Muscle layer of duodenum (tissue), 2 donors: ENCODE results near the gene ALS2.
"Not testable (repeated sequence)": the region's sequence is repeated elsewhere in the genome, so short reads cannot be mapped to it uniquely, and the experiment has no call there.

ENCODE experiments used
- H3K27ac ChIP-seq: one replicate; pipeline ENCODE4 v1.7.0; 2013; ENCODE audit warnings: mild to moderate bottlenecking, low read length
- H3K27me3 ChIP-seq: one replicate; pipeline ENCODE4 v1.7.0; 2013; ENCODE audit warnings: low read depth, mild to moderate bottlenecking, control low read depth, low read length
- H3K36me3 ChIP-seq, 2 donors: one replicate each; pipeline ENCODE4 v1.7.0; 2013; ENCODE audit warnings: low read length in 2 of 2, control low read depth in 1 of 2, mild to moderate bottlenecking in 1 of 2; ENCODE audit not compliant: insufficient read depth in 2 of 2, control insufficient read depth in 1 of 2
- H3K4me1 ChIP-seq, 2 donors: one replicate each; pipeline ENCODE4 v1.7.0; 2013; ENCODE audit warnings: low read length in 2 of 2, mild to moderate bottlenecking in 2 of 2, control low read depth in 1 of 2, moderate library complexity in 1 of 2; ENCODE audit not compliant: insufficient read depth in 2 of 2, control insufficient read depth in 1 of 2
- H3K4me3 ChIP-seq, 2 donors: one replicate each; pipeline ENCODE4 v1.7.0; 2013; ENCODE audit warnings: low read length in 2 of 2, low read depth in 1 of 2, mild to moderate bottlenecking in 1 of 2
- H3K9me3 ChIP-seq, 2 donors: one replicate each; pipeline ENCODE4 v1.7.0; 2013; ENCODE audit warnings: low read length in 2 of 2, control low read depth in 1 of 2, mild to moderate bottlenecking in 1 of 2; ENCODE audit not compliant: control insufficient read depth in 1 of 2
- donor health status: healthy.

ALS2 gene

DNA sequence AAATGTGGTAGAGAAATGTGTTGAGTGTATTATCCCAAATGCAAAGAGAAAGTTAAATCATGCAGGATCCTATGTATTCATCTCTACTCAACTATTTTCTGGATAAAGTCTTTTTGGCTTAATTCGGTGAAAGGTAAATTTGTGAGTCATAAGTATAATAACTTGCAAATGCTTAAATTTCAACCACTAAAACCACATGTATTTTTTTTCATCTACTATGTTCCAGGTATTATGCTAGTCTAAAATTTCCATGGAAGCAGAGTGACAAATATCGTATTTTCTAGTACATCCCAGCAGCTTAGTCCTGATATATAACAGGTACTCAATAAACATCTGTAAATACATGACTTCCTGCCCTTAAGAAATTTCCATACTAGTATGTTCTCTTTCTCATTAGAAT, 6.2 kb downstream of the ALS2 start:
- H3K4me1 ChIP-seq: peaks cover 3 to 4% of the 10 kb centered on the region in 2 donors
- H3K36me3 ChIP-seq: no peaks in the 10 kb centered on the region
- H3K4me3 ChIP-seq: no peak overlapping the region
- no peak overlapping the region for H3K27ac ChIP-seq
- H3K27me3 ChIP-seq: no peaks in the 10 kb centered on the region
- H3K9me3 ChIP-seq: no peaks in the 10 kb centered on the region

- Histone ChIP-seq H3K27ac (no peak overlapping the region), H3K27me3 (no peaks in the 10 kb centered on the region), H3K4me1 (peaks cover 0 to 4% of the 10 kb centered on the region in 2 donors), H3K9me3 (no peaks in the 10 kb centered on the region), H3K36me3 (no peaks in the 10 kb centered on the region), H3K4me3 (no peak overlapping the region)
These were observed 6.7 kb downstream of the ALS2 start for GRCh38 chr2:201773990-201774389.

- H3K27ac ChIP-seq: no peak overlapping the region
These were observed 10.9 kb downstream of the ALS2 start for GRCh38 chr2:201769666-201770373.

DNA sequence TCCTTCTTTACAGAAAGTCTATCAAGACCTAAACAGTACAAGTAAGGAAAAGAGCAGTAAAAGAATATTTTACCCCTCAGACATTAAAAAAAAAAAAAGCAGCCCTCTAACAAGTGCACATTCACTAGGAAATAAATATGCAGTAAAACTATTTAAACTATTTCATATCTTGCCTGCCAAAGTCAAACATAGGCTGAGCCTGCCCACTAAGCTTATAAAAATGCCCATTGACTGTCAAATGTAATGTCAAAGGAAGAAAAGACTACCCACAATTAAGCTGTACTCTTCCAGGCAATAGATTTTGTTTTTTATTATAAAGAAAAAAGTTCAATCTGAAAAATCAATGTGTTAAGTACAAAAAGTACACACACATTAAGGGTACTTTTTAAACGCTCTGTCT, 11.8 kb downstream of the ALS2 start:
- Histone ChIP-seq H3K4me3 (no peak overlapping the region), H3K4me1 (peaks cover 0 to 9% of the 10 kb centered on the region in 2 donors)

More at GRCh38 chr2:201769666-201770373, 10.9 kb downstream of the ALS2 start:
- H3K27me3 ChIP-seq: no peaks in the 10 kb centered on the region
- peaks cover 0 to 10% of the 10 kb centered on the region in 2 donors for H3K36me3 ChIP-seq
- no peaks in the 10 kb centered on the region for H3K9me3 ChIP-seq
- H3K4me3 ChIP-seq: no peak overlapping the region
- H3K4me1 ChIP-seq: peaks cover 0 to 9% of the 10 kb centered on the region in 2 donors

GRCh38 chr2:201765799-201766198, 14.9 kb downstream of the ALS2 start:
- Histone ChIP-seq H3K27me3 (no peaks in the 10 kb centered on the region), H3K9me3 (no peaks in the 10 kb centered on the region), H3K4me3 (no peak overlapping the region), H3K4me1 (peaks cover 0 to 9% of the 10 kb centered on the region in 2 donors), H3K36me3 (peaks cover 12 to 28% of the 10 kb centered on the region in 2 donors), H3K27ac (no peak overlapping the region)

More for the DNA sequence above, 11.8 kb downstream of the ALS2 start:
- peaks cover 0 to 10% of the 10 kb centered on the region in 2 donors for H3K36me3 ChIP-seq
- no peaks in the 10 kb centered on the region for H3K27me3 ChIP-seq
- H3K9me3 ChIP-seq: no peaks in the 10 kb centered on the region
- H3K27ac ChIP-seq: no peak overlapping the region

- H3K27me3 ChIP-seq, H3K27ac ChIP-seq, H3K4me1 ChIP-seq, H3K9me3 ChIP-seq, H3K4me3 ChIP-seq: not testable (repeated sequence)
- H3K36me3 ChIP-seq: peaks cover 17 to 30% of the 10 kb centered on the region in 2 donors
These were observed 16.3 kb downstream of the ALS2 start for GRCh38 chr2:201764469-201764868.

- no peak overlapping the region for H3K4me3 ChIP-seq
- H3K4me1 ChIP-seq: no peaks in the 10 kb centered on the region
- H3K27me3 ChIP-seq: no peaks in the 10 kb centered on the region
- no peaks in the 10 kb centered on the region for H3K9me3 ChIP-seq
- H3K36me3 ChIP-seq: peaks cover 21 to 37% of the 10 kb centered on the region in 2 donors
- no peak overlapping the region for H3K27ac ChIP-seq
These were observed 19.6 kb downstream of the ALS2 start for GRCh38 chr2:201761101-201761500.

DNA sequence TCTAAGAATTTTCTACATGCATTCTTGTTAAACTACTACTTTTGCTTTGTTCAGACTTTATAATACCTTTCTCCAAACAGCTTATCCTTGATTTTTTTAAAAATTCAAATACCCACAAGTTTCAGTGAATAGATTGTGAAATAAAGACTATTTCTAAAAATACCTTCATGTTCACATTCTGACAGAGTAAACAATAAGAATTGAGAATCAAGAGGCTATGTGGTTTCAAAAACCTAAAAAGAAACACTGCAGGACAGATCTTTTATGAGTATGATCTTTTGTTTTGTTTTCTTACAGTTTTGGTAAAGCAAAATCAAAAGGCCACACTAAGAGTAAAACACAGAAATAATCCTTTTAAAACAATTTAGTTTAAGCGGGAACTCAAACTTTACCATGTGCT, 21.2 kb downstream of the ALS2 start:
- Histone ChIP-seq H3K36me3 (peaks cover 21 to 32% of the 10 kb centered on the region in 2 donors), H3K4me3 (no peak overlapping the region), H3K27ac (no peak overlapping the region), H3K4me1 (no peaks in the 10 kb centered on the region), H3K9me3 (no peaks in the 10 kb centered on the region), H3K27me3 (no peaks in the 10 kb centered on the region)

DNA sequence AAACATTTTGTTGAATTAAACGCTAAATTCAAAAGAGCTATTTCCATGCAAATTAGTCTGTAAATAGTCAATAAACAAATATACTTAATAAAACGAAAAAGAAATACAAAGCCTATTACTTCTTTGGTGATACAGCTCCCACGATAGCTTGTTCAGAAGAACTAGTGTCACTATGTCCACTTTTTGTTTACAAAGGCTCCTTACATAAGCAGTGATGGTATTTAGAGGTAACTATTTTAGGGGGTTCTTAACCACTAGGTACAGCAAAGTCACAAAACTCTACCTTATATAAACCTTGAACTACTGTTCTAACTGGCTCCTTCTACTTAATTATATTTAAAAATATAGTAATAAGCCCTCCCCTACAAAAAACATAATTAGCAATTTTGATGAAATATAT, 21.9 kb downstream of the ALS2 start:
- no peak overlapping the region for H3K27ac ChIP-seq
- no peak overlapping the region for H3K4me3 ChIP-seq
- H3K4me1 ChIP-seq: no peaks in the 10 kb centered on the region
- H3K27me3 ChIP-seq: no peaks in the 10 kb centered on the region
- no peaks in the 10 kb centered on the region for H3K9me3 ChIP-seq
- H3K36me3 ChIP-seq: peaks cover 21 to 32% of the 10 kb centered on the region in 2 donors

DNA sequence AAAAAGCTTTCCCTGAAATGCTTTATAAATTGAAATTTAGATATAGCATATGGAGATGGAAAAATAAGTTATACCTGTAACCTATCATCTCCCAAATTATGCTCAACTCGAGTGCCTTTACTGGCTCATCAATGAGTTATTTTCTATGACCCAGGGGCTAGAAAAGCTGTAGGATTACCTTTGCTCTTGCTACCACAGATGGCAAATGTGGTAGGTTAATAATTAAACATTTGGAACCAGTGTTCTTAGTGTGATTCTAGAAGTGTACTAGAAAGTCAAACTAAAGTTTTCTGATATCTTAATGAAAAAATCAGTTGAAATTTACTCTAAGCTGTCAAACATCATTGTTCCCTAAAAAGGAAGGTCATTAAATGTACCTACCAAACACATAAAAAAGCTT, 22.5 kb downstream of the ALS2 start:
- no peak overlapping the region for H3K27ac ChIP-seq
- H3K4me1 ChIP-seq: no peaks in the 10 kb centered on the region
- peaks cover 21 to 30% of the 10 kb centered on the region in 2 donors for H3K36me3 ChIP-seq
- H3K9me3 ChIP-seq: no peaks in the 10 kb centered on the region
- H3K4me3 ChIP-seq: no peak overlapping the region
- no peaks in the 10 kb centered on the region for H3K27me3 ChIP-seq

DNA sequence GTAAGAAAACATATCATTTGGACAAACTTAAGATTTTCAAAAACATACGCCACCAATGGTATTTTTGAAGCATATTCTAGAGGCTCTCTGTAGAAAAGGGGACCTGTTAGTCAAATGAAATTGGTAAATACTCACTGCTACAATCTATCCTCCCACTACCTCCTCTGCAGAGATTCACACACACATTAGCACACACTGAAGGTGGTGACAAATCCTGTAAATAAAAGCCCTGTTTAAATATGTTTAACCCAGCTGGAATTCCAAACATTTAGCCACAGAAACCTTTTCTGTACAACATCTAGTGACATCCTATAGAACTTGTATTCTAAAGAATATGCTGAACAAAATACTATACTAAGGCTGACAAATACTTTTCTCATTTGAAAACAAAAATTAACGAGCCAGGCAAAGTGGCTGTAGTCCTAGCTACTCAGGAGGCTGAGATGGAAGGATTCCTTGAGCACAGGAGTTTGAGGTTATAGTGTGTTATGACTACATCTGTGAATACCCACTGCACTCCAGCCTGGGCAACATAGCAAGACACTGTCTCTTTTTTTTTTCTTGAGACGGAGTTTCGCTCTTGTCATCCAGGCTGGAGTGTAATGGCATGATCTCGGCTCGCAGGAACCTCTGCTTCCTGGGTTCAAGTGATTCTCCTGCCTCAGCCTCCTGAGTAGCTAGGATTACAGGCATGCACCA, 25.9 kb downstream of the ALS2 start:
- H3K27ac ChIP-seq: no peak overlapping the region
- no peaks in the 10 kb centered on the region for H3K27me3 ChIP-seq
- no peaks in the 10 kb centered on the region for H3K9me3 ChIP-seq
- H3K36me3 ChIP-seq: peaks cover 4 to 11% of the 10 kb centered on the region in 2 donors
- H3K4me3 ChIP-seq: no peak overlapping the region
- H3K4me1 ChIP-seq: no peaks in the 10 kb centered on the region
